GM18526 (cell line): ENCODE results near the gene KRT74.

Source experiments
- POLR2A ChIP-seq: IDR thresholded peaks from 3 replicates; pipeline ENCODE4 v1.6.1; 2011; ENCODE audit not compliant: insufficient read length; ENCODE audit errors: extremely low read depth

Gene KRT74

GRCh38 chr12:52564582-52564981, 9.1 kb downstream of the KRT74 start:
- no peak for TF ChIP-seq POLR2A

GRCh38 chr12:52561880-52562449, 11.7 kb downstream of the KRT74 start:
- no peak for TF ChIP-seq POLR2A

- no peak for TF ChIP-seq POLR2A
Observed at GRCh38 chr12:52559979-52560378, 13.7 kb downstream of the KRT74 start.

GRCh38 chr12:52558781-52559445, 14.7 kb downstream of the KRT74 start:
- no peak for TF ChIP-seq POLR2A

DNA sequence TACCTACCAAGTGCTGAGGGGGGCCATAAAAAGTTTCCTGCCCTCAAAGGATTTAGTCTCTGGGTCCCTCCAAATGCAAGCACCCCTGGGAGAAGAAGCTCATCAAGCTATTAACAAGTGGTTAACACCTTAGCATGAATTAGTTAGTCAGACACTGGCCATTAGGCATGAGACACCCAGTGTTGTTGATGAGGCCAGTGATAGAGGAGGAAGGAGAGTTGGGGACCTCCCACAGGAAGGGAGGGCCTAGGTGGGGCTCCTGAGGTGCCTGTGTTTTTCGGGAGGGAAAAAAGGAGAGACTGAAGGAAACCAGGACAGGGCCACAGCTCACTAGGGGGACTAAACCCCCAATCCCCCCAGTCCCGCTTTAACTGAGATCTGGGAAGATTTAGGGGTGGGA, 16.2 kb downstream of the KRT74 start:
- no peak for TF ChIP-seq POLR2A

GRCh38 chr12:52555577-52555976, 18.1 kb downstream of the KRT74 start:
- no peak for TF ChIP-seq POLR2A

- TF ChIP-seq POLR2A = no peak
Observed at GRCh38 chr12:52552681-52553195, 20.9 kb downstream of the KRT74 start, which contains the start of gene KRT71. KRT71 (minus strand) TSS chr12:52553145; CDS start chr12:52553077, 68 bp downstream.

- no peak for TF ChIP-seq POLR2A
Observed at GRCh38 chr12:52552055-52552454, 21.6 kb downstream of the KRT74 start.

DNA sequence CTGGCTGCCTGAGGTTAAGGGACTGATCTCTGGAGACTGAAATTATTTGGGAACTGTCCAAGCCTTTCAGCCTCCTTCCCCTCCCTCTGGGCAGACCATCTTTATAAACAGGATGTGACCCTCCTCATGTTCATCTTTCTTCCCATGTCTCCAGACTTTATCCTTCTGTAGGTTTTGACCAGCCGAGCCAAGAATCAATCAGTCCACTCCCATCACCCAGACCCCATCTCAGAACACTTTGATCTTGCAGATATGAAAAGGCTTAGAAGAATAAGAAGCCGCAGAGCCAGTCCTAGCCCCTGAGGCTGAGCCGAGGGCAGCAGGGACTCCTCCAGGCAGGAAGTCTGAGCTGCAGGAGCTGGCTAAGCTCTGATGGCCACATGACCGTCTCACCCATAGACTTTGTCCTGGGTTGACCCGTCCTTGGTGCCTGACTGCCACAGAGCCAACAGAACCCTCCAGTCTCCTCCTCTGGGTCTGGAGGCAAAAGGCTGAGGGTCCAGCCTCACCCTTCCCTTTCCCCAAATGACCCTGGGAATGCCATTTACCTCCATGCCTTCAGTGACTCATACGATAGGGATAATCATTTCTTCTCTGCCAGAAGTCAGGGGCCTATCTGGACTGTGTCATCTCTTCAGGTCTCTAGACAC, 22.3 kb downstream of the KRT74 start:
- TF ChIP-seq POLR2A = no peak

DNA sequence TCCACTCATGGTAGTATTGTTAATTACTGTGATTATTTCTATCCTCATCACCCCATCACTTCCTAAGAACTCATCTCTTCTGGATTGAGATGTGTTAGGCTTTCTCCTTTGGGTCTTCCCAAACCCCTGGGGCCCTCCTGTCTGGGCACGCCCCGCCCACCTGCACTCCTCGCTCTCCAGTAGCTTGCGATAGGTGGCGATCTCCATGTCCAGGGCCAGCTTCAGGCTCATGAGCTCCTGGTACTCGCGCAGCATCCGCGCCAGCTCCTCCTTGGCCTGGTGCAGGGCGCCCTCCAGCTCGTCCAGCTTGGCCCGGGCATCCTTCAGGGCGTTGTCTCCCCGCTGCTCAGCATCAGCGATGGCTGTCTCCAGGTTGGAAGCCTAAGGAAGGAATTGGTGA, 27.5 kb downstream of the KRT74 start:
- TF ChIP-seq POLR2A = no peak

- TF ChIP-seq POLR2A = no peak
Observed at GRCh38 chr12:52543985-52544883, 29.4 kb downstream of the KRT74 start.

DNA sequence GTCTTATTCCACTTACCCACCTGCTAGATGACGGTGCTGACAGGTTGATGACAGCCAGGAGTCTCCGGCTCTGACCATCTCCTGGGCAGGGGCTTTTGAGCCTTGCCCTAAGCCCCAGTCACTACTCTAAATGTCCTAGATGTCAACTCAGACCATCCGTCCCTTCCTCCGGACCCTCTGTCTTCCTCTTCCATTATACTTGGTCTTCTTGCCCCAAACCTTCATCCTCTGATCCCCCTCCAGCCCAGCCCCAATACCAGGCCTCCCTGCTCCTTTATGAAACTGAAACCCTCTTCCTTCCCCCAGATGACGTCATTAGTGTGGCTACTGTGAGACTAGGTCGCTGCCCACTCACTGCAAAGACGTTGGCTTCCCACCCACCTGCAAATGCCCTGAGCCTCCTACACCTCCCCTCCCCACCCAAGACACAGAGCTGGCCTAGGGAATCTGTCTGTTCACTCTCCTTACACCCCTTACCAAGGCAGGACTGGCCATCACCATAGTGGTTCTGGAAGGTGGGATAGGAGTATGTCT, 30.8 kb downstream of the KRT74 start:
- no peak for TF ChIP-seq POLR2A

DNA sequence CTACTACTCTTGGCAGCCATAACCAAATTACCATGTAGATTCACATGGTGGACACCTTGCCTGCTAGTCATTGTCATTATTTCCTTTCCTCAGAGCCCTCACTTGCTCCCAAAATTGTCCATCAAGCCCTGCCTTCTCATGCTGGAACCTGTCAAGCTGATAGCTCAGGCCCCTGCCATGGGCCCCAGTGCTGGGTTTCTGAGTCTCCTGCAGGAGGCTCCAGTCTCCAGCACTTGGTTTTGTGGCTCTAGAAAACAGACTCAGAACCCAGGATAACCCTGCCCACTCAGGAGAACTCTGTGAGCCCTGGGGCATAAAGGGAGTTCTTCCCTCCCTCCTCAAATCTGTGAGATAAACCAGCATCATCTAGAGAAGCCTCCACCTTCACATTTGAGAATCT, 31.5 kb downstream of the KRT74 start:
- no peak for TF ChIP-seq POLR2A

DNA sequence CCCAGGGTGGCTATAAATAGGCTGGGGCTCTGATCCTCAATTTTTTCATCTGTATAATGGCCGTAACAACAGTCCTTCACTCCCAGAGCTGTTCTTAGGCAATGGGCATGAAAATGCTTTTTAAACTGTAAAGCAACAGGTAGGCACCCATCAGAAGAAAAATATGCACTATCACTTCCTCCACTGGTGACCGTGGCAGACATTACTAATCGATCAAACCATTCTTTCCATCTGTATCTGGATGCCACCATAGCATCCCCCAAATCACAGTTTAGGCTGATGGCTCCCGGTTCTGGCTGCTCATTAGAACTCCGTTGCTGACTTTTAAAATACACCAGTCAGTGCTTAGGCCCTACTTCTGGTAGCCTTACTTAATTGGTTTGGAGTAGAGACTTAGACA, 31.9 kb downstream of the KRT74 start:
- no peak for TF ChIP-seq POLR2A

- no peak for TF ChIP-seq POLR2A
Observed at GRCh38 chr12:52540531-52540930, 33.1 kb downstream of the KRT74 start.
